Mesenchymal stem cell (in vitro differentiated cells and primary cell): Measurements from ENCODE around the gene CROCC2.

Source experiments
- DNase-seq: peaks from one replicate; pipeline ENCODE4 v3.0.0-alpha.2; 2013
- H2AFZ ChIP-seq: one replicate; pipeline ENCODE4 v1.6.1; 2013; ENCODE audit warnings: low read depth, mild to moderate bottlenecking, control low read depth, inconsistent platforms, low read length, moderate library complexity
- H2AK5ac ChIP-seq: 2 replicates; pipeline ENCODE4 v1.6.1; 2013; ENCODE audit warnings: low read length, moderate library complexity, mild to moderate bottlenecking, inconsistent platforms; ENCODE audit not compliant: severe bottlenecking
- H2BK120ac ChIP-seq: one replicate; pipeline ENCODE4 v1.6.1; 2013; ENCODE audit warnings: low read depth, mild to moderate bottlenecking, inconsistent platforms, low read length, moderate library complexity
- H2BK12ac ChIP-seq, 2 experiments: one replicate each; pipeline ENCODE4 v1.6.1; 2013; ENCODE audit warnings: inconsistent platforms in 2 of 2, low read length in 2 of 2, mild to moderate bottlenecking in 2 of 2, moderate library complexity in 2 of 2, control low read depth in 1 of 2
- H2BK15ac ChIP-seq: one replicate; pipeline ENCODE4 v1.6.1; 2013; ENCODE audit warnings: mild to moderate bottlenecking, low read depth, inconsistent platforms; ENCODE audit not compliant: poor library complexity, severe bottlenecking
- H2BK5ac ChIP-seq: 2 replicates; pipeline ENCODE4 v1.6.1; 2013; ENCODE audit warnings: low read depth, mild to moderate bottlenecking, low read length, control low read depth, inconsistent platforms; ENCODE audit not compliant: poor library complexity, severe bottlenecking
- H3K14ac ChIP-seq, 2 experiments: one replicate each; pipeline ENCODE4 v1.6.1; 2013; ENCODE audit warnings: inconsistent platforms in 2 of 2, low read length in 2 of 2, control low read depth in 1 of 2, mild to moderate bottlenecking in 1 of 2, moderate library complexity in 1 of 2
- H3K18ac ChIP-seq, 2 experiments: one replicate each; pipeline ENCODE4 v1.6.1; 2013; ENCODE audit warnings: inconsistent platforms in 2 of 2, low read length in 2 of 2, control low read depth in 1 of 2, low read depth in 1 of 2, mild to moderate bottlenecking in 1 of 2
- H3K23ac ChIP-seq, 2 experiments: one replicate each; pipeline ENCODE4 v1.6.1; 2013; ENCODE audit warnings: inconsistent platforms in 2 of 2, low read length in 2 of 2, mild to moderate bottlenecking in 2 of 2, moderate library complexity in 2 of 2, control low read depth in 1 of 2
- H3K27ac ChIP-seq: 2 replicates; pipeline ENCODE4 v1.5.1; 2013; ENCODE audit warnings: mild to moderate bottlenecking, moderate library complexity, low read length, control low read depth, inconsistent platforms; ENCODE audit not compliant: poor library complexity, severe bottlenecking
- H3K27me3 ChIP-seq, 2 experiments: 2 replicates each; pipeline versions ENCODE4 v1.6.1 to v1.7.0; 2013; ENCODE audit warnings: low read length in 2 of 2, mild to moderate bottlenecking in 2 of 2, moderate library complexity in 2 of 2, control low read depth in 1 of 2, inconsistent platforms in 1 of 2; ENCODE audit not compliant: control insufficient read depth in 1 of 2, insufficient read depth in 1 of 2
- H3K36me3 ChIP-seq, 2 experiments: 2 replicates each; pipeline versions ENCODE4 v1.6.1 to v1.7.0; 2013; ENCODE audit warnings: low read length in 2 of 2, control low read depth in 1 of 2, inconsistent platforms in 1 of 2, low read depth in 1 of 2, mild to moderate bottlenecking in 1 of 2; ENCODE audit not compliant: insufficient read depth in 2 of 2, control insufficient read depth in 1 of 2
- H3K4ac ChIP-seq, 2 experiments: one replicate each; pipeline ENCODE4 v1.6.1; 2013; ENCODE audit warnings: inconsistent platforms in 2 of 2, low read length in 2 of 2, mild to moderate bottlenecking in 2 of 2, moderate library complexity in 2 of 2, control low read depth in 1 of 2, low read depth in 1 of 2
- H3K4me1 ChIP-seq: 2 replicates; pipeline ENCODE4 v1.6.1; 2013; ENCODE audit warnings: low read depth, low read length, control low read depth; ENCODE audit not compliant: control insufficient read depth, insufficient read depth
- H3K4me2 ChIP-seq: 2 replicates; pipeline ENCODE4 v1.6.1; 2013; ENCODE audit warnings: low read length, mild to moderate bottlenecking, inconsistent platforms; ENCODE audit not compliant: poor library complexity, severe bottlenecking
- H3K4me3 ChIP-seq, 2 experiments: 2 replicates each; pipeline versions ENCODE4 v1.5.1 to v1.7.0; 2013; ENCODE audit warnings: low read length in 2 of 2, mild to moderate bottlenecking in 2 of 2, control low read depth in 1 of 2, low read depth in 1 of 2; ENCODE audit not compliant: insufficient read depth in 1 of 2
- H3K79me1 ChIP-seq: replicated peaks from 2 replicates; pipeline ENCODE4 v1.6.1; 2013; ENCODE audit warnings: mild to moderate bottlenecking, control low read depth, low read length, inconsistent platforms; ENCODE audit not compliant: poor library complexity, severe bottlenecking
- H3K9ac ChIP-seq: 2 replicates; pipeline ENCODE4 v1.7.0; 2013; ENCODE audit warnings: mild to moderate bottlenecking, low read length, moderate library complexity
- H3K9me3 ChIP-seq: 2 replicates; pipeline ENCODE4 v1.7.0; 2013; ENCODE audit warnings: mild to moderate bottlenecking, low read length; ENCODE audit not compliant: control insufficient read depth
- H4K8ac ChIP-seq: one replicate; pipeline ENCODE4 v1.6.1; 2013; ENCODE audit warnings: inconsistent platforms, mild to moderate bottlenecking, low read length, moderate library complexity
- H4K91ac ChIP-seq: one replicate; pipeline ENCODE4 v1.6.1; 2013; ENCODE audit warnings: mild to moderate bottlenecking, low read length, inconsistent platforms
- WGBS: methylation state at CpG from one replicate; pipeline ENCODE4 v1.1.7; 2013; ENCODE audit warnings: mixed read lengths; 5-methylcytosine and 5-hydroxymethylcytosine counted together

Gene CROCC2

GRCh38 chr2:240869109-240869955 lies 36.8 kb upstream of the CROCC2 start:
- no peak overlapping the region for H3K27ac ChIP-seq
- no peak overlapping the region for H4K91ac ChIP-seq
- no peaks in the 10 kb centered on the region for H3K79me1 ChIP-seq
- H2AFZ ChIP-seq: no peak overlapping the region
- no peak overlapping the region for H2BK15ac ChIP-seq
- H3K18ac ChIP-seq: no peak overlapping the region
- H3K4ac ChIP-seq: no peak overlapping the region
- no peak overlapping the region for H2AK5ac ChIP-seq
- no peak for DNase-seq
- no peaks in the 10 kb centered on the region for H3K4me1 ChIP-seq
- no peaks in the 10 kb centered on the region for H3K36me3 ChIP-seq
- no peak overlapping the region for H2BK12ac ChIP-seq
- H4K8ac ChIP-seq: no peak overlapping the region
- no peak overlapping the region for H3K4me3 ChIP-seq
- no peak overlapping the region for H3K14ac ChIP-seq
- no peak overlapping the region for H3K9ac ChIP-seq
- WGBS: 83% methylated on average over 25 of the region's 25 CpGs
- no peak overlapping the region for H3K23ac ChIP-seq
- H3K9me3 ChIP-seq: no peaks in the 10 kb centered on the region
- no peak overlapping the region for H3K4me2 ChIP-seq
- H2BK5ac ChIP-seq: no peak overlapping the region
- H2BK120ac ChIP-seq: no peak overlapping the region
- peaks cover 30 to 79% of the 10 kb centered on the region in 2 experiments for H3K27me3 ChIP-seq

GRCh38 chr2:240869956-240870875 lies 35.9 kb upstream of the CROCC2 start:
- H2AK5ac ChIP-seq: no peak overlapping the region
- no peak overlapping the region for H3K27ac ChIP-seq
- H2BK120ac ChIP-seq: no peak overlapping the region
- no peaks in the 10 kb centered on the region for H3K79me1 ChIP-seq
- H3K4me3 ChIP-seq: no peak overlapping the region
- H2BK15ac ChIP-seq: no peak overlapping the region
- H3K27me3 ChIP-seq: peaks cover 27 to 81% of the 10 kb centered on the region in 2 experiments
- H2AFZ ChIP-seq: no peak overlapping the region
- H2BK5ac ChIP-seq: no peak overlapping the region
- no peak overlapping the region for H3K4ac ChIP-seq
- no peak for DNase-seq
- no peak overlapping the region for H3K4me2 ChIP-seq
- WGBS: 79% methylated on average over 14 of the region's 15 CpGs
- H3K14ac ChIP-seq: no peak overlapping the region
- H3K9ac ChIP-seq: no peak overlapping the region
- H3K4me1 ChIP-seq: peaks cover 3% of the 10 kb centered on the region
- H3K36me3 ChIP-seq: no peaks in the 10 kb centered on the region
- H3K23ac ChIP-seq: no peak overlapping the region
- H2BK12ac ChIP-seq: no peak overlapping the region
- no peak overlapping the region for H4K8ac ChIP-seq
- H3K9me3 ChIP-seq: no peaks in the 10 kb centered on the region
- no peak overlapping the region for H4K91ac ChIP-seq
- H3K18ac ChIP-seq: no peak overlapping the region

GRCh38 chr2:240871071-240871958 lies 34.8 kb upstream of the CROCC2 start:
- Histone ChIP-seq H3K4me3 (no peak overlapping the region), H3K4me1 (peaks cover 3% of the 10 kb centered on the region), H4K91ac (no peak overlapping the region), H3K9ac (no peak overlapping the region), H4K8ac (no peak overlapping the region), H3K27ac (no peak overlapping the region), H3K27me3 (peaks cover 24 to 74% of the 10 kb centered on the region in 2 experiments), H3K23ac (no peak overlapping the region), H3K4ac (no peak overlapping the region), H3K18ac (no peak overlapping the region), H2BK5ac (no peak overlapping the region), H2BK15ac (no peak overlapping the region), H3K4me2 (no peak overlapping the region), H3K79me1 (no peaks in the 10 kb centered on the region), H2AFZ (no peak overlapping the region), H2BK120ac (no peak overlapping the region), H2AK5ac (no peak overlapping the region), H3K9me3 (no peaks in the 10 kb centered on the region), H2BK12ac (no peak overlapping the region), H3K14ac (no peak overlapping the region), H3K36me3 (no peaks in the 10 kb centered on the region)
- 77% methylated on average over 14 of the region's 16 CpGs for WGBS
- no peak for DNase-seq
